ENCODE results near the gene DHRSX. TPM values are rescaled to one million over a fixed set of nuclear protein-coding genes. Genes with fewer than 3 reads are reported as not detected.
A peak's percentile ranks its signal among the peaks of the same experiment; 100 is the strongest.
"Not testable (repeated sequence)": the region's sequence is repeated elsewhere in the genome, so short reads cannot be mapped to it uniquely, and the experiment has no call there.

DHRSX gene
- total RNA-seq, 2 donors from 2014 or later = 21.0 to 34.0 TPM

- DNase-seq = no peak
- no peak for ATAC-seq
- intact Hi-C loops (cut with DNase I) = no loop called here
These were observed 269.1 kb downstream of the DHRSX start for GRCh38 chrX:2231570-2232192.

- no peak for ATAC-seq
- no peak for DNase-seq
- intact Hi-C loops (cut with DNase I) = no loop called here
These were observed 270.3 kb downstream of the DHRSX start for GRCh38 chrX:2230457-2230856.

DNA sequence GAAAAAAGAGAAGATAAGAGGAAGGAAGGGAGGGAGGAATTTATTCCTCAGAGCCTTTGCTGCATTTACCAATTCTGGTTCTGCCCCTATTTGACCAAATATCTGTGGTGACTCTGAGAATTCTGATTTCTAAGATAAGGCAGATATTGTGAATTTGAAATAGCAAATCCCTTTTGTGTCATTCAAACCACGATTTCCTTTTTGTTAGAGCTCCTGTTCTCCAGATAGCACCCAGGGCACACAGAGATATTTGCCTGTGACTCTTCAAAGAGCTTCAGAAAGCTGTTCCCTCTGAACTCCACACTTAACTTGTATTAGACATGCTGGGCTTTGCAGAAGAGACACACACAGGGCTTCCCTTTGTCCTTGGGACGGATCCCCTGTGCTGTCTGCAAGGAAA, 272.2 kb downstream of the DHRSX start:
- intact Hi-C loops (cut with DNase I) = no loop called here
- DNase-seq (no peak), ATAC-seq (no peak)

- no peak for ATAC-seq
- intact Hi-C loops (cut with DNase I) = no loop called here
These were observed 273.7 kb downstream of the DHRSX start for GRCh38 chrX:2226906-2227656.

GRCh38 chrX:2226182-2226581, 274.6 kb downstream of the DHRSX start:
- intact Hi-C loops (cut with DNase I) = no loop called here
- DNase-seq = no peak
- no peak for ATAC-seq

More at GRCh38 chrX:2226906-2227656, 273.7 kb downstream of the DHRSX start:
- DNase-seq = no peak

GRCh38 chrX:2224597-2225235, 276.1 kb downstream of the DHRSX start:
- no peak for ATAC-seq
- DNase-seq = no peak
- intact Hi-C loops (cut with DNase I) = no loop called here

DNA sequence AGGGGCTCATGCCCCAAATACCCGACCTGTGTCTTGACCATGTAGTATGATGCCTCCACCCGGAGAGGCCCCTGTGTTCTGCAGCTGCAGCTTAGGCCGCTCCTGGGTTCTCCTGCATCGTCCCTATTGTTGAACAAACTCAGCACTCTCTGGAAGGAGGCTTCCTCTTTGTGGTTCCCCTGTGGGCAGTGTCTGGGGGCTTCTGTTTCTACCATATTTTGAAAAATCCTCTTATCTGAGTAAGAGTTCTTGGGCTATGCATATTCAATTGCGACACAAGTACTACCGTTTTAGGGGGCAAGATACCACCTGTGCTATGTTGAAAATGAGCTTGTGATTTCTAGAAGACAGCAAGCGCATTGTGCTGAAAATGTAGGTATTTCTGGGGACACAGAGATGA, 276.6 kb downstream of the DHRSX start:
- DNase-seq (no peak), ATAC-seq (no peak)
- intact Hi-C loops (cut with DNase I) = no loop called here

- DNase-seq (no peak), ATAC-seq (no peak)
- intact Hi-C loops (cut with DNase I) = no loop called here
These were observed 279.8 kb downstream of the DHRSX start for GRCh38 chrX:2220829-2221567.

DNA sequence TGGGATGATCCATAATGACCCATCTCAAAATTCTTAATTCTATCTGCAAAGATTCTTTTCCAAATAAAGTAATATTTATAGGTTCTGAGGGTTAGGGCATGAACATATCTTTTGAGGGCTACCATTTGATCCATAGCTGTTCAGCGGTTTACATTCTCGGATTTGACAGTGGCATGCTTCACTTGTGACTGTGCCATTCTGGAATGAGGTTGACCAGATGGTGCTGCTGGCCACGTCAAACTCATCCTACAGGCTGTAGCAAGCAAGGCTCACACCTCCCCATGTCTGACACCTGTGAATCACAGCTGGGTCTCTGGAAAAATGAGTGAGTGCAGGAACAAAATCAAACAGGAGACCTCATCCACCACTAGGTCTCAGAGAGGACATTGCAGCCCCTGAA, 280.5 kb downstream of the DHRSX start:
- intact Hi-C loops (cut with DNase I) = no loop called here
- no peak for DNase-seq
- no peak for ATAC-seq

- intact Hi-C loops (cut with DNase I); ATAC-seq; DNase-seq: not testable (repeated sequence)
These were observed 286.5 kb downstream of the DHRSX start for GRCh38 chrX:2214138-2214823.

DNA sequence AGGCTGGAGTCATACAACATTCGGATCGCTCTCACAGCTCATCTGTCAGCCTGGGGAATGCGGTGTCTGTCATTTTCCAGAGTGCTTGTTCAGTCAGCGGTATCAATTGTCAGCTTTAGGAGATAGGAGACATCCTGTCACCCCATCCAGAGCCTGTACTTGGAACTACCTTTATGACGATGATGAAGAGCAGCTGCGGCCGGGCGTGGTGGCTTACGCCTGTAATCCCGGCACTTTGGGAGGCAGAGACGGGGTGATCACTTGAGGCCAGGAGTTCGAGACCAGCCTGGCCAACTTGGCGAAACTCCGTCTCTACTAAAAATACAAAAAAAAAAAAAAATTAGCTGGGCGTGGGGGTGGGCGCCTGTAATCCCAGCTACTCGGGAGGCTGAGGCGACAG, 289.1 kb downstream of the DHRSX start:
- ATAC-seq; DNase-seq; intact Hi-C loops (cut with DNase I): not testable (repeated sequence)

- intact Hi-C loops (cut with DNase I) = no loop called here
- no peak for DNase-seq
- no peak for ATAC-seq
These were observed 307.5 kb downstream of the DHRSX start for GRCh38 chrX:2193273-2193592.

DNA sequence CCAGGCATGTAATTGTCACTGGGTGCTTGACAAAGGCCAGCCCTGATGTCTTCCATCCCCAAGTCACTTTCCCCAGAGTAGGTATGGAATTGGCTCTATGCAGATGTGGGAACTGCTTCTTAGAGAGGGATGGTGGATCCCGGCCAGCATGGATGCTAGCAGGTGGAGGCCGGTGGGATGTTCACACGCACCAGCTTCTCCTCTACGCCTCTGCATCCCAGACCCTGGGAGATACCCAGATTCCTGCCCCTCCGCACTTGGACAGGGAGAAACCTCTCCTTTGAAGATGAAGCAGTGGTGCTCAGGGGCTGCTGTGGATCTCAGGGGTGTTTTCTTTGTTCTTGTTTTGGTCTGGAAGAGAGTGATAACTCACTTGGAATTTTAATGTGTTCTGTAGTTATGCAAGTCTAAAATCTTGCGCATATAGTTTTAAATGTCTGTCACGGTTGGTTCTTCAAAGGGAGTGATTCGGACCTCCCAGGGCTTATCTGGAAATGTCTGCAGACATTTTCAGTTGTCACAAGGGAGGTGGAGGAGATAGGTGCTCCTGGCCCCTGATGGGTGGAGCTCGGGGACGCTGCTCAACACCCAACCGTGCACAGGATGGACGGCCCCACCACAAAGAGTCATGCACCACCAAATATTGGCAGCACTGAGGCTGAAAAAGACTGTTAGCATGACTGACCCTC, 308.0 kb downstream of the DHRSX start:
- intact Hi-C loops (cut with DNase I) = no loop called here
- DNase-seq = no peak
- ATAC-seq = no peak

GRCh38 chrX:2188840-2189239, 311.9 kb downstream of the DHRSX start:
- ATAC-seq (no peak), DNase-seq (no peak)
- intact Hi-C loops (cut with DNase I) = no loop called here

DNA sequence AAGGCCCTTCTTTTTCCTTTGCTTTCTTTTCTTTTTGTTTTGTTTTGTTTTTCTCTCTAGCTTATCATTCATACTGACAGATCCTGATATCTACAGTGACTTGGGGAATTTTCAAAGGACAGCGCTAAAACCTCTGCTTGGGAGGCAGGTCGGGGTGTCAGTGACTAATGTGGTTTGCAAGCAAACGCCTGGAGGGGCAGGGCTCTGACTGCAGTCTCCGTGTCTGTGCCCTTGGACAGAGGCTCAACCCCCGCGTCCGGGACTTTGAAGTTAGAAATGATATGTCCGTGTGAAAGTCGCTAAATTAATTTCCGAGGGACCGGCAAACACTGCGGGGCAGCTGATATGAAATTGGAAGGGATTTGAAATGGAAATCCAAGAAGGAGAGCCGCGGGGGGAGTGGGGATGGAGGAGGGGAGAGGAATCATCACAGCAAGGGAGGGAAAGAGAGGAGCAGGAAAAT, 312.4 kb downstream of the DHRSX start:
- ATAC-seq (peak in 1 of 2 donors; percentile 31), DNase-seq (no peak)
- intact Hi-C loops (cut with DNase I) = no loop called here

- ATAC-seq (no peak), DNase-seq (no peak)
- intact Hi-C loops (cut with DNase I) = no loop called here
These were observed 313.2 kb downstream of the DHRSX start for GRCh38 chrX:2187352-2188115.

- ATAC-seq (no peak), DNase-seq (no peak)
- intact Hi-C loops (cut with DNase I) = no loop called here
These were observed 315.3 kb downstream of the DHRSX start for GRCh38 chrX:2185341-2186082.

Measured in left cardiac atrium (tissue), 4 donors.